HepG2 (cell line): Measurements from ENCODE around the gene KCNE5. TPM values are rescaled to one million over a fixed set of nuclear protein-coding genes. Genes with fewer than 3 reads are reported as not detected.

Source experiments
- ATAC-seq: fragments of 200-7000 bp; cut with Tn5 transposase; 3 replicates; pipeline ENCODE4 v1.9.1; 2020; ENCODE audit warnings: mild to moderate bottlenecking, moderate library complexity
- BruUV-seq: library from RNA; stranded (reverse); fragments of 400-500 nt; replicated peaks from 2 replicates; lab custom pipeline; 2021; lab: Mats Ljungman, UMichigan
- CTCF ChIA-PET: fragments of 300-600 bp; formaldehyde crosslinking; extraction: SDS; loops from one replicate; lab custom pipeline; 2021; ENCODE audit warnings: low total read pairs, inconsistent platforms, low intra/inter-chr PET ratio; lab: Yijun Ruan, JAX
- POLR2A ChIA-PET: fragments of 350-600 bp; sonication (Branson Sonifier 250); formaldehyde crosslinking; loops from one replicate; lab custom pipeline; 2020; ENCODE audit warnings: antibody characterized with exemption, inconsistent platforms; lab: Yijun Ruan, JAX
- DNase-seq: peaks from one replicate; pipeline ENCODE4 v3.0.0-alpha.2; 2015; ENCODE audit warnings: low spot score
- FAIRE-seq: peaks from 3 replicates; lab custom pipeline; 2011; peaks lifted over from hg19 to GRCh38; lab: Jason Lieb, UNC
- H2AFZ ChIP-seq: one replicate; pipeline ENCODE4 v1.6.1; 2011; ENCODE audit warnings: low read length, inconsistent platforms
- H3K27ac ChIP-seq: fragments of 300-600 bp; 3 replicates; pipeline ENCODE4 v1.8.0; 2011; ENCODE audit warnings: mixed run types, mild to moderate bottlenecking, mixed read lengths, low read length, inconsistent platforms; ENCODE audit not compliant: insufficient read depth; ENCODE audit errors: extremely low read length
- H3K27me3 ChIP-seq, 2 experiments: fragments of 200-600 bp in 1 of 2; 2 replicates in 1 of 2; 3 replicates in 1 of 2; pipeline versions ENCODE4 v1.6.0 to v1.8.0; 2011; ENCODE audit warnings: low read length in 2 of 2, mild to moderate bottlenecking in 2 of 2, moderate library complexity in 2 of 2, inconsistent platforms in 1 of 2; ENCODE audit not compliant: insufficient read depth in 2 of 2, control insufficient read depth in 1 of 2
- H3K36me3 ChIP-seq, 2 experiments: fragments of 200-600 bp in 1 of 2; replicated peaks in 1 of 2; 2 replicates in 1 of 2; 3 replicates in 1 of 2; pipeline versions ENCODE4 v1.5.1 to v1.8.0; 2011; ENCODE audit warnings: low read length in 2 of 2, inconsistent platforms in 1 of 2; ENCODE audit not compliant: insufficient read depth in 2 of 2, control insufficient read depth in 1 of 2
- H3K4me1 ChIP-seq: 2 replicates; pipeline ENCODE4 v1.5.1; 2012; ENCODE audit warnings: low read length, inconsistent platforms; ENCODE audit not compliant: insufficient read depth
- H3K4me2 ChIP-seq: 2 replicates; pipeline ENCODE4 v1.6.0; 2011; ENCODE audit warnings: low read depth, low read length, inconsistent platforms
- H3K4me3 ChIP-seq, 3 experiments: fragments of 200-600 bp in 1 of 3; sonication (generic), shearing (Covaris generic) in 1 of 3; replicated peaks in 1 of 3; 2 replicates each; pipeline ENCODE4 v1.5.1; 2011 to 2016; ENCODE audit warnings: low read length in 3 of 3, inconsistent platforms in 2 of 3, low read depth in 2 of 3, mild to moderate bottlenecking in 2 of 3, control low read depth in 1 of 3, mixed read lengths in 1 of 3; ENCODE audit not compliant: insufficient read depth in 1 of 3
- H3K79me2 ChIP-seq: one replicate; pipeline ENCODE4 v1.6.1; 2011; ENCODE audit warnings: low read length, inconsistent platforms; ENCODE audit not compliant: insufficient read depth
- H3K9ac ChIP-seq: 2 replicates; pipeline ENCODE4 v1.6.0; 2011; ENCODE audit warnings: mild to moderate bottlenecking, low read depth, low read length, inconsistent platforms; ENCODE audit not compliant: insufficient read depth
- H3K9me3 ChIP-seq: 2 replicates; pipeline ENCODE4 v1.5.1; 2012; ENCODE audit warnings: mild to moderate bottlenecking, low read length
- H4K20me1 ChIP-seq: 2 replicates; pipeline ENCODE4 v1.6.0; 2011; ENCODE audit warnings: inconsistent platforms, mild to moderate bottlenecking, low read length, moderate library complexity; ENCODE audit not compliant: insufficient read depth
- EZH2 ChIP-seq: conservative IDR thresholded peaks from 2 replicates; pipeline ENCODE4 v1.6.1; 2012; ENCODE audit warnings: mild to moderate bottlenecking, low read depth, low read length, moderate library complexity
- FOSL2 ChIP-seq: sonication (generic); formaldehyde crosslinking; IDR thresholded peaks from 2 replicates; pipeline ENCODE4 v1.4.0; 2020; ENCODE audit warnings: missing genetic modification reagents
- FOXK2 ChIP-seq: fragments of 450-650 bp; IDR thresholded peaks from 2 replicates; pipeline ENCODE4 v1.6.1; 2016
- GPN1 ChIP-seq: sonication (generic); formaldehyde crosslinking; IDR thresholded peaks from 2 replicates; pipeline ENCODE4 v1.5.1; 2020; ENCODE audit warnings: missing genetic modification reagents, borderline replicate concordance
- KIAA2018 ChIP-seq: sonication (generic); formaldehyde crosslinking; IDR thresholded peaks from 2 replicates; pipeline ENCODE4 v1.5.0; 2020; ENCODE audit warnings: mild to moderate bottlenecking, missing genetic modification reagents, borderline replicate concordance
- MEIS1 ChIP-seq: sonication (generic); formaldehyde crosslinking; IDR thresholded peaks from 2 replicates; pipeline ENCODE4 v1.9.0; 2021; ENCODE audit warnings: mild to moderate bottlenecking, missing genetic modification reagents, moderate library complexity, borderline replicate concordance
- SAP130 ChIP-seq: IDR thresholded peaks from 2 replicates; pipeline ENCODE4 v1.6.1; 2016; ENCODE audit warnings: low read depth
- SOX6 ChIP-seq, 2 experiments: fragments of 450-650 bp in 1 of 2; sonication (generic) in 1 of 2; formaldehyde crosslinking in 1 of 2; IDR thresholded peaks; 2 replicates each; pipeline versions ENCODE4 v1.4.0 to v1.6.1; 2017 to 2020; ENCODE audit warnings: antibody characterized with exemption in 1 of 2, mild to moderate bottlenecking in 1 of 2, missing genetic modification reagents in 1 of 2
- ZC3H4 ChIP-seq: sonication (generic); formaldehyde crosslinking; IDR thresholded peaks from 2 replicates; pipeline ENCODE4 v1.4.0; 2020; ENCODE audit warnings: missing genetic modification reagents, borderline replicate concordance
- ZFP90 ChIP-seq: sonication (generic); formaldehyde crosslinking; IDR thresholded peaks from 2 replicates; pipeline ENCODE4 v1.8.0; 2022; ENCODE audit warnings: missing genetic modification reagents, mild to moderate bottlenecking, inconsistent platforms, borderline replicate concordance
- ZNF646 ChIP-seq: sonication (generic); formaldehyde crosslinking; IDR thresholded peaks from 2 replicates; pipeline ENCODE4 v1.9.0; 2021; ENCODE audit warnings: mild to moderate bottlenecking, missing genetic modification reagents
- WGBS: methylation state at CpG from one replicate; pipeline ENCODE4 v1.1.6; 2017; ENCODE audit warnings: low lambda C conversion rate; 5-methylcytosine and 5-hydroxymethylcytosine counted together
- in situ Hi-C: cut with HindIII; loops from 2 replicates; pipeline ENCODE4 v1.10.0; 2017; ENCODE audit warnings: low pct_unique_long_range_greater_than_20kb; ENCODE audit not compliant: extremely low pct_ligation_motif_present
- intact Hi-C: fragments of 100-400 bp; cut with micrococcal nuclease; formaldehyde crosslinking; loops from one replicate; pipeline ENCODE4 v1.10.0; 2022; ENCODE audit not compliant: unreplicated experiment
- polyA plus RNA-seq, 8 experiments: library from polyadenylated mRNA; depleted of rRNA in 3 of 8; stranded (reverse) in 7 of 8; unstranded in 1 of 8; fragments of >200 nt; fragmentation: Illumina TruSeq in 4 of 8; extraction: Trizol in 4 of 8; gene quantifications; 2 replicates each; pipeline versions ENCODE4 v1.2.1 to v1.2.3, GENCODE V29; 2011 to 2016; ENCODE audit warnings: low read depth in 4 of 8, missing spikeins in 1 of 8, mixed read lengths in 1 of 8; ENCODE audit not compliant: insufficient read depth in 1 of 8
- total RNA-seq, 5 experiments: library from RNA; depleted of rRNA; stranded (reverse); fragments of >200 nt; fragmentation: Illumina TruSeq; extraction: Trizol; gene quantifications; 2 replicates each; pipeline ENCODE4 v1.2.3, GENCODE V29; 2016; ENCODE audit warnings: low read depth in 1 of 5

The KCNE5 gene
- total and polyA plus RNA-seq, 2 of the 13 experiments (the other 11 are each of a cell fraction or from before 2014, with no cell fraction given), result 0.33 to 1.4 TPM

GRCh38 chrX:109585488-109585887 is 39.5 kb downstream of the KCNE5 start:
- Histone ChIP-seq H4K20me1 (no peaks in the 10 kb centered on the region), H3K4me2 (no peak overlapping the region), H3K36me3 (no peaks in the 10 kb centered on the region), H3K27me3 (no peaks in the 10 kb centered on the region), H3K4me1 (no peaks in the 10 kb centered on the region), H3K27ac (no peak overlapping the region), H2AFZ (no peak overlapping the region), H3K4me3 (no peak overlapping the region), H3K79me2 (no peaks in the 10 kb centered on the region), H3K9ac (no peak overlapping the region), H3K9me3 (no peaks in the 10 kb centered on the region)
- intact Hi-C loops, result no loop called here
- in situ Hi-C loops, result no loop called here
- 78% methylated on average over 4 of the region's 7 CpGs for WGBS
- CTCF ChIA-PET, result no interaction called here
- DNase-seq, result no peak
- no peak for FAIRE-seq
- no peak for ATAC-seq
- no TSS peak for BruUV-seq
- POLR2A ChIA-PET, result no interaction called here
- no peak for TF ChIP-seq SAP130 (CRISPR knock-in tag)
- no peak for TF ChIP-seq ZNF646 (CRISPR knock-in tag)
- TF ChIP-seq MEIS1, result no peak
- no peak for TF ChIP-seq KIAA2018 (CRISPR knock-in tag)
- TF ChIP-seq EZH2, result no peak
- TF ChIP-seq SOX6 (IDR thresholded peaks at IDR 0.05), result no peak
- TF ChIP-seq SOX6 (CRISPR knock-in tag; IDR thresholded peaks at IDR 0.05), result no peak
- no peak for TF ChIP-seq FOXK2
- no peak for TF ChIP-seq ZC3H4
- TF ChIP-seq GPN1 (CRISPR knock-in tag), result no peak
- TF ChIP-seq FOSL2 (CRISPR knock-in tag), result no peak
- TF ChIP-seq ZFP90 (CRISPR knock-in tag), result no peak
